SK-N-SH (cell line): Measurements from ENCODE around the gene PCLAF. TPM values are rescaled to one million over a fixed set of nuclear protein-coding genes. Genes with fewer than 3 reads are reported as not detected.

ENCODE experiments used
- CTCF ChIA-PET: fragments of 300-600, 350-600 bp; formaldehyde crosslinking; extraction: SDS; loops from one replicate; lab custom pipeline; 2021; lab: Yijun Ruan, JAX
- POLR2A ChIA-PET: fragments of 350-600 bp; sonication (Branson Sonifier 250); formaldehyde crosslinking; extraction: SDS; loops from one replicate; lab custom pipeline; 2020; ENCODE audit warnings: antibody characterized with exemption, inconsistent platforms; lab: Yijun Ruan, JAX
- DNase-seq: peaks from one replicate; pipeline ENCODE4 v3.0.0; 2012
- H2AFZ ChIP-seq: fragments of 200-600 bp; sonication (generic); 2 replicates; pipeline ENCODE4 v1.8.1; 2016; ENCODE audit warnings: antibody characterized with exemption, mild to moderate bottlenecking, low read depth
- H3F3A ChIP-seq: fragments of 200-600 bp; sonication (generic); replicated peaks from 2 replicates; pipeline ENCODE3; 2016; ENCODE audit warnings: antibody characterized with exemption, mild to moderate bottlenecking; ENCODE audit not compliant: insufficient read depth
- H3K27ac ChIP-seq, 2 experiments: fragments of 200-500 bp in 1 of 2; fragments of 200-600 bp in 1 of 2; sonication (Bioruptor generic) in 1 of 2; sonication (generic), shearing (Covaris generic) in 1 of 2; 2 replicates each; pipeline versions ENCODE4 v1.5.1 to v1.6.1; 2014 to 2016; ENCODE audit warnings: low read depth in 2 of 2, inconsistent platforms in 1 of 2, low read length in 1 of 2, mild to moderate bottlenecking in 1 of 2, mixed read lengths in 1 of 2
- H3K27me3 ChIP-seq: fragments of 200-600 bp; sonication (generic), shearing (Covaris generic); 2 replicates; pipeline ENCODE4 v1.6.1; 2016; ENCODE audit warnings: mixed run types; ENCODE audit not compliant: insufficient read depth
- H3K36me3 ChIP-seq, 2 experiments: fragments of 200-500 bp in 1 of 2; fragments of 200-600 bp in 1 of 2; sonication (Bioruptor generic) in 1 of 2; sonication (generic) in 1 of 2; replicated peaks in 1 of 2; 2 replicates each; pipeline versions ENCODE3 to v1.5.1; 2014 to 2016; ENCODE audit warnings: low read length in 1 of 2, mild to moderate bottlenecking in 1 of 2; ENCODE audit not compliant: insufficient read depth in 2 of 2, control insufficient read depth in 1 of 2
- H3K4me1 ChIP-seq, 2 experiments: fragments of 200-500 bp in 1 of 2; fragments of 200-600 bp in 1 of 2; sonication (Bioruptor generic) in 1 of 2; sonication (generic), shearing (Covaris generic) in 1 of 2; 2 replicates each; pipeline versions ENCODE4 v1.5.1 to v1.6.1; 2014 to 2016; ENCODE audit warnings: low read depth in 1 of 2, low read length in 1 of 2, mixed run types in 1 of 2; ENCODE audit not compliant: insufficient read depth in 2 of 2, control insufficient read depth in 1 of 2
- H3K4me2 ChIP-seq: fragments of 200-600 bp; sonication (generic), shearing (Covaris generic); 2 replicates; pipeline ENCODE4 v1.6.1; 2017; ENCODE audit warnings: mixed run types
- H3K4me3 ChIP-seq, 2 experiments: fragments of 200-500 bp in 1 of 2; fragments of 200-600 bp in 1 of 2; sonication (Bioruptor generic) in 1 of 2; sonication (generic), shearing (Covaris generic) in 1 of 2; 2 replicates each; pipeline versions ENCODE4 v1.5.1 to v1.8.1; 2014 to 2016; ENCODE audit warnings: low read depth in 2 of 2, inconsistent platforms in 1 of 2, low read length in 1 of 2, mild to moderate bottlenecking in 1 of 2, mixed read lengths in 1 of 2, moderate library complexity in 1 of 2
- H3K79me2 ChIP-seq: fragments of 200-600 bp; sonication (generic); 2 replicates; pipeline ENCODE4 v1.8.1; 2017; ENCODE audit warnings: mild to moderate bottlenecking; ENCODE audit not compliant: insufficient read depth
- H3K9ac ChIP-seq: fragments of 200-600 bp; sonication (generic); 2 replicates; pipeline ENCODE4 v1.6.1; 2017; ENCODE audit warnings: mixed run types
- H3K9me2 ChIP-seq: fragments of 200-600 bp; sonication (generic); 2 replicates; pipeline ENCODE4 v1.6.1; 2017; ENCODE audit warnings: mixed run types
- H3K9me3 ChIP-seq: fragments of 200-600 bp; sonication (generic); 2 replicates; pipeline ENCODE4 v1.6.1; 2017; ENCODE audit warnings: mixed run types, mild to moderate bottlenecking, moderate library complexity
- H4K20me1 ChIP-seq: fragments of 200-600 bp; sonication (generic); 2 replicates; pipeline ENCODE4 v1.6.1; 2017; ENCODE audit warnings: mild to moderate bottlenecking, mixed run types; ENCODE audit not compliant: insufficient read depth
- EP300 ChIP-seq, 2 experiments: IDR thresholded peaks; 2 replicates each; pipeline versions ENCODE4 v1.4.0 to v1.6.1; 2012; ENCODE audit warnings: borderline replicate concordance in 1 of 2, low read depth in 1 of 2, low read length in 1 of 2
- FOSL2 ChIP-seq: IDR thresholded peaks from 2 replicates; pipeline ENCODE4 v1.4.0; 2012; ENCODE audit warnings: low read depth, mild to moderate bottlenecking, moderate library complexity, borderline replicate concordance
- GABPA ChIP-seq: IDR thresholded peaks from 2 replicates; pipeline ENCODE4 v1.4.0; 2012; ENCODE audit warnings: low read depth, mild to moderate bottlenecking
- JUND ChIP-seq: IDR thresholded peaks from 2 replicates; pipeline ENCODE4 v1.4.0; 2012
- NFIC ChIP-seq: IDR thresholded peaks from 2 replicates; pipeline ENCODE4 v1.4.0; 2012; ENCODE audit warnings: borderline replicate concordance
- NRF1 ChIP-seq: IDR thresholded peaks from 2 replicates; pipeline ENCODE4 v1.6.1; 2012; ENCODE audit warnings: low read depth, mild to moderate bottlenecking, low read length
- POLR2AphosphoS5 ChIP-seq: IDR thresholded peaks from 2 replicates; pipeline ENCODE4 v1.6.1; 2012; ENCODE audit warnings: low read depth, low read length
- RXRA ChIP-seq: IDR thresholded peaks from 2 replicates; pipeline ENCODE4 v1.4.0; 2012; ENCODE audit warnings: low read depth, mild to moderate bottlenecking, borderline replicate concordance
- SIN3A ChIP-seq: IDR thresholded peaks from 2 replicates; pipeline ENCODE4 v1.6.1; 2012; ENCODE audit warnings: low read depth, mild to moderate bottlenecking, low read length, moderate library complexity, borderline replicate concordance
- SMC3 ChIP-seq: IDR thresholded peaks from 2 replicates; pipeline ENCODE4 v1.6.1; 2012; ENCODE audit warnings: low read depth, low read length, improper control_type of control experiment
- TCF12 ChIP-seq: IDR thresholded peaks from 2 replicates; pipeline ENCODE4 v1.4.0; 2012
- TEAD4 ChIP-seq: IDR thresholded peaks from 2 replicates; pipeline ENCODE4 v1.4.0; 2012; ENCODE audit warnings: mild to moderate bottlenecking, borderline replicate concordance; ENCODE audit not compliant: insufficient read depth
- WGBS: methylation state at CpG from one replicate; pipeline ENCODE4 v1.1.6; 2017; ENCODE audit warnings: low lambda C conversion rate; 5-methylcytosine and 5-hydroxymethylcytosine counted together
- polyA plus RNA-seq, 3 experiments: library from polyadenylated mRNA; depleted of rRNA; stranded (reverse); fragments of >200 nt; gene quantifications; 2 replicates each; pipeline ENCODE4 v1.2.3, GENCODE V29; 2012
- TF ChIP-seq, protein P1 (sequence below): IDR thresholded peaks from 2 replicates; pipeline ENCODE4 v1.4.0; 2012; ENCODE audit warnings: low read depth, borderline replicate concordance
- TF ChIP-seq, protein P2 (sequence below): IDR thresholded peaks from 2 replicates; pipeline ENCODE4; 2012
- TF ChIP-seq, protein P3 (sequence below): IDR thresholded peaks from 2 replicates; pipeline ENCODE4 v1.4.0; 2012; ENCODE audit warnings: low read depth

The PCLAF gene
- polyA plus RNA-seq, 1 of the 3 experiments (the other 2 are of a cell fraction), result 35.0 TPM

DNA sequence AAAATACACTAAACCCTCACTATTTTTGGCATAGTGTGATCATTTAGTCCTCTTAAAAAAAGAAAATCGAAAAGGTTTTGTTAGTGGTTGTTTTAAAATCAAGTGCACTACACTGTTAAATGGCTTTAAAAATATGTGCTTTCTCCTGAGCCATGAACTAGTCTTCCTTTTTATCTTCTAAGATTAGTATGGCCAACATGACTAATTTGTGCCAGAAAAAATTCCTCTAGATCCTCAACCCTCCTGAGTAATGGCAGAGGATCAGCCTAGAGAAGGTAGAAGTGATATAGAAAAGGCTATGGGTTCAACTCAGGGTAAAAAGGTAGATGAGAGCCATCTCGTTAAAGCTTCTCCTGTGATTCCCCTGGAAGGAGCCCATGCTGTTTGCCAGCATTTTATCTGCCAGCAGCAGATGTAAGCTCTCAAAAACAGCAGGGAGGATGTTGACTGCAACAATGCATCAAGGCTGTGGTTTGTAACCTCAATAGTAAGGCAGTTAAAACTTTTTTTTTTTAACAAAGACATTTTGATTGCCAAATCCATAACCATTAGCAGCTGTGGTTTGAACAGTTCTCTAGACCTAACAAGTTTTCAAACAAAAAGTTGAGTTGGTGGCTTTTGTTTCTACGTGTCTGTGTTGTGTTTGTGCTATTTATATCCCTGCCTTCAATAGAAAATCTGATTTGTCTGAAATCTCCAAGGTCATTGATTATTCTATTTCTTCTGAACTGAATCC is 48.9 kb upstream of the PCLAF start:
- H3K9me3 ChIP-seq, result no peaks in the 10 kb centered on the region
- H3K79me2 ChIP-seq, result 0 out of 2 replicates have a peak, but pooled peaks cover 3% of the 10 kb centered on the region
- POLR2A ChIA-PET, result no interaction called here
- WGBS, result 37% methylated on average over 3 of the region's 3 CpGs
- H3K27ac ChIP-seq, result peak overlapping the region; percentile 64 to 82; a peak in 3 of 4 replicates
- H3K4me2 ChIP-seq, result peak overlapping the region; percentile 36; the same call in 1 of the 2 replicates
- no peaks in the 10 kb centered on the region for H3K27me3 ChIP-seq
- no peak for DNase-seq
- CTCF ChIA-PET, result interaction anchor here (1.0 to 1.1 kb wide), 2 partner anchors 223 to 251 kb away, joined by 5 read pairs; no protein-coding TSS in a partner anchor
- no peak overlapping the region for H2AFZ ChIP-seq
- peaks cover 14 to 26% of the 10 kb centered on the region in 2 experiments for H3K36me3 ChIP-seq
- H4K20me1 ChIP-seq, result no peaks in the 10 kb centered on the region
- H3K4me3 ChIP-seq, result no peak overlapping the region
- peaks cover 28% of the 10 kb centered on the region for H3F3A ChIP-seq
- no peak overlapping the region; the same call in 1 of the 2 replicates for H3K9ac ChIP-seq
- H3K4me1 ChIP-seq, result peaks cover 0 to 18% of the 10 kb centered on the region in 2 experiments; a peak in 1 of 4 replicates
- TF ChIP-seq TEAD4 (no peak), NRF1 (no peak), GABPA (no peak), TCF12 (peak; percentile 95), NFIC (peak; percentile 85), EP300 (IDR thresholded peaks at IDR 0.05; ENCODE audit: borderline replicate concordance in 1 of 2, low read depth in 1 of 2, low read length in 1 of 2) (peak in 1 of 2 experiments; percentile 70; a peak in 2 of 4 replicates), SMC3 (no peak), RXRA (peak; percentile 41; the same call in 1 of the 2 replicates), FOSL2 (peak; percentile 19; the same call in 1 of the 2 replicates), POLR2AphosphoS5 (peak; percentile 68; the same call in 1 of the 2 replicates), JUND (peak; percentile 55; the same call in 1 of the 2 replicates), SIN3A (peak; percentile 70; the same call in 1 of the 2 replicates)
- TF ChIP-seq, protein P1, sequence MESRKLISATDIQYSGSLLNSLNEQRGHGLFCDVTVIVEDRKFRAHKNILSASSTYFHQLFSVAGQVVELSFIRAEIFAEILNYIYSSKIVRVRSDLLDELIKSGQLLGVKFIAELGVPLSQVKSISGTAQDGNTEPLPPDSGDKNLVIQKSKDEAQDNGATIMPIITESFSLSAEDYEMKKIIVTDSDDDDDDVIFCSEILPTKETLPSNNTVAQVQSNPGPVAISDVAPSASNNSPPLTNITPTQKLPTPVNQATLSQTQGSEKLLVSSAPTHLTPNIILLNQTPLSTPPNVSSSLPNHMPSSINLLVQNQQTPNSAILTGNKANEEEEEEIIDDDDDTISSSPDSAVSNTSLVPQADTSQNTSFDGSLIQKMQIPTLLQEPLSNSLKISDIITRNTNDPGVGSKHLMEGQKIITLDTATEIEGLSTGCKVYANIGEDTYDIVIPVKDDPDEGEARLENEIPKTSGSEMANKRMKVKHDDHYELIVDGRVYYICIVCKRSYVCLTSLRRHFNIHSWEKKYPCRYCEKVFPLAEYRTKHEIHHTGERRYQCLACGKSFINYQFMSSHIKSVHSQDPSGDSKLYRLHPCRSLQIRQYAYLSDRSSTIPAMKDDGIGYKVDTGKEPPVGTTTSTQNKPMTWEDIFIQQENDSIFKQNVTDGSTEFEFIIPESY, result no peak
- TF ChIP-seq, protein P2, sequence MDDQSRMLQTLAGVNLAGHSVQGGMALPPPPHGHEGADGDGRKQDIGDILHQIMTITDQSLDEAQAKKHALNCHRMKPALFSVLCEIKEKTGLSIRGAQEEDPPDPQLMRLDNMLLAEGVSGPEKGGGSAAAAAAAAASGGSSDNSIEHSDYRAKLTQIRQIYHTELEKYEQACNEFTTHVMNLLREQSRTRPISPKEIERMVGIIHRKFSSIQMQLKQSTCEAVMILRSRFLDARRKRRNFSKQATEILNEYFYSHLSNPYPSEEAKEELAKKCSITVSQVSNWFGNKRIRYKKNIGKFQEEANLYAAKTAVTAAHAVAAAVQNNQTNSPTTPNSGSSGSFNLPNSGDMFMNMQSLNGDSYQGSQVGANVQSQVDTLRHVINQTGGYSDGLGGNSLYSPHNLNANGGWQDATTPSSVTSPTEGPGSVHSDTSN, result peak; percentile 82
- TF ChIP-seq, protein P3, sequence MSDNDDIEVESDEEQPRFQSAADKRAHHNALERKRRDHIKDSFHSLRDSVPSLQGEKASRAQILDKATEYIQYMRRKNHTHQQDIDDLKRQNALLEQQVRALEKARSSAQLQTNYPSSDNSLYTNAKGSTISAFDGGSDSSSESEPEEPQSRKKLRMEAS, result peak; percentile 47; the same call in 1 of the 2 replicates
- no peaks in the 10 kb centered on the region for H3K9me2 ChIP-seq
